HepG2 (cell line): ENCODE data around the gene IL1RL1. TPM values are rescaled to one million over a fixed set of nuclear protein-coding genes. Genes with fewer than 3 reads are reported as not detected.

Source experiments
- DNMT3B ChIP-seq: conservative IDR thresholded peaks from 2 replicates; pipeline ENCODE4 v1.6.1; 2016; ENCODE audit warnings: missing biosample characterization, control low read depth
- E2F1 ChIP-seq: sonication (generic); formaldehyde crosslinking; IDR thresholded peaks from 2 replicates; pipeline ENCODE4 v1.5.0; 2020; ENCODE audit warnings: missing genetic modification reagents
- EP300 ChIP-seq, 3 experiments: sonication (generic) in 1 of 3; formaldehyde crosslinking in 1 of 3; IDR thresholded peaks; 2 replicates each; pipeline versions ENCODE4 v1.5.1 to v1.6.1; 2011 to 2020; ENCODE audit warnings: low read depth in 2 of 3, low read length in 2 of 3, borderline replicate concordance in 1 of 3, improper control_type of control experiment in 1 of 3, mild to moderate bottlenecking in 1 of 3, missing genetic modification reagents in 1 of 3, moderate library complexity in 1 of 3
- FIP1L1 ChIP-seq: fragments of 200-400 bp; formaldehyde crosslinking; IDR thresholded peaks from 2 replicates; pipeline ENCODE4 v1.6.1; 2018; ENCODE audit warnings: low read depth, mild to moderate bottlenecking, low read length, moderate library complexity, borderline replicate concordance; ENCODE audit not compliant: insufficient read depth
- GTF3A ChIP-seq: sonication (generic); formaldehyde crosslinking; conservative IDR thresholded peaks from 2 replicates; pipeline ENCODE4 v1.4.0; 2020; ENCODE audit warnings: mild to moderate bottlenecking, missing genetic modification reagents
- IKZF5 ChIP-seq: IDR thresholded peaks from 2 replicates; pipeline ENCODE4 v1.6.1; 2018; ENCODE audit warnings: missing genetic modification reagents, mild to moderate bottlenecking, missing compliant biosample characterization
- PHF8 ChIP-seq: sonication (generic); formaldehyde crosslinking; IDR thresholded peaks from 2 replicates; pipeline ENCODE4 v1.5.0; 2020; ENCODE audit warnings: missing genetic modification reagents
- POLR2G ChIP-seq: fragments of 200-400 bp; formaldehyde crosslinking; IDR thresholded peaks from 2 replicates; pipeline ENCODE4 v1.6.1; 2018; ENCODE audit warnings: mild to moderate bottlenecking, low read depth, low read length, moderate library complexity
- RARA ChIP-seq: IDR thresholded peaks from 2 replicates; pipeline ENCODE4 v1.6.1; 2016; ENCODE audit warnings: missing genetic modification reagents, missing compliant biosample characterization
- RFX1 ChIP-seq: fragments of 450-650 bp; IDR thresholded peaks from 2 replicates; pipeline ENCODE4 v1.6.1; 2017
- SCMH1 ChIP-seq: sonication (generic); formaldehyde crosslinking; IDR thresholded peaks from 2 replicates; pipeline ENCODE4 v1.9.0; 2021; ENCODE audit warnings: missing genetic modification reagents, mild to moderate bottlenecking, borderline replicate concordance
- TFDP1 ChIP-seq: IDR thresholded peaks from 2 replicates; pipeline ENCODE4 v1.6.1; 2016; ENCODE audit warnings: missing compliant biosample characterization, missing genetic modification reagents, borderline replicate concordance
- YEATS2 ChIP-seq: sonication (generic); formaldehyde crosslinking; IDR thresholded peaks from 2 replicates; pipeline ENCODE4 v1.4.0; 2020; ENCODE audit warnings: missing genetic modification reagents, borderline replicate concordance
- ZBTB7A ChIP-seq: sonication (generic); formaldehyde crosslinking; IDR thresholded peaks from 2 replicates; pipeline ENCODE4 v1.8.0; 2022; ENCODE audit warnings: mild to moderate bottlenecking, missing genetic modification reagents
- ZFP37 ChIP-seq: sonication (generic); formaldehyde crosslinking; IDR thresholded peaks from 2 replicates; pipeline ENCODE4 v1.4.0; 2020; ENCODE audit warnings: missing genetic modification reagents, borderline replicate concordance
- ZNF10 ChIP-seq: sonication (generic); formaldehyde crosslinking; IDR thresholded peaks from 2 replicates; pipeline ENCODE4 v1.4.0; 2020; ENCODE audit warnings: mild to moderate bottlenecking, low read depth, missing genetic modification reagents, borderline replicate concordance
- ZNF136 ChIP-seq: sonication (generic); formaldehyde crosslinking; IDR thresholded peaks from 2 replicates; pipeline ENCODE4 v1.8.1; 2022; ENCODE audit warnings: low read depth, mild to moderate bottlenecking, moderate library complexity, missing genetic modification reagents
- ZNF230 ChIP-seq: sonication (generic); formaldehyde crosslinking; IDR thresholded peaks from 2 replicates; pipeline ENCODE4 v1.4.0; 2020; ENCODE audit warnings: mild to moderate bottlenecking, missing genetic modification reagents
- ZNF251 ChIP-seq: sonication (generic); formaldehyde crosslinking; IDR thresholded peaks from 2 replicates; pipeline ENCODE4 v1.9.0; 2021; ENCODE audit warnings: mild to moderate bottlenecking, missing genetic modification reagents
- ZNF570 ChIP-seq: sonication (generic); formaldehyde crosslinking; IDR thresholded peaks from 2 replicates; pipeline ENCODE4 v1.4.0; 2020; ENCODE audit warnings: mild to moderate bottlenecking, missing genetic modification reagents, borderline replicate concordance
- polyA plus RNA-seq, 8 experiments: library from polyadenylated mRNA; depleted of rRNA in 3 of 8; stranded (reverse) in 7 of 8; unstranded in 1 of 8; fragments of >200 nt; fragmentation: Illumina TruSeq in 4 of 8; extraction: Trizol in 4 of 8; gene quantifications; 2 replicates each; pipeline versions ENCODE4 v1.2.1 to v1.2.3, GENCODE V29; 2011 to 2016; ENCODE audit warnings: low read depth in 4 of 8, missing spikeins in 1 of 8, mixed read lengths in 1 of 8; ENCODE audit not compliant: insufficient read depth in 1 of 8
- total RNA-seq, 5 experiments: library from RNA; depleted of rRNA; stranded (reverse); fragments of >200 nt; fragmentation: Illumina TruSeq; extraction: Trizol; gene quantifications; 2 replicates each; pipeline ENCODE4 v1.2.3, GENCODE V29; 2016; ENCODE audit warnings: low read depth in 1 of 5
- TF ChIP-seq, protein P1 (sequence below): sonication (generic); formaldehyde crosslinking; IDR thresholded peaks from 2 replicates; pipeline ENCODE4 v1.4.0; 2020; ENCODE audit warnings: missing genetic modification reagents, mild to moderate bottlenecking, borderline replicate concordance
- TF ChIP-seq, protein P2 (sequence below): sonication (generic); formaldehyde crosslinking; IDR thresholded peaks from 2 replicates; pipeline ENCODE4 v1.4.0; 2020; ENCODE audit warnings: missing genetic modification reagents

IL1RL1 gene
- total and polyA plus RNA-seq, 2 of the 13 experiments (the other 11 are each of a cell fraction or from before 2014, with no cell fraction given): 0.02 to 0.03 TPM

- TF ChIP-seq, protein P1, sequence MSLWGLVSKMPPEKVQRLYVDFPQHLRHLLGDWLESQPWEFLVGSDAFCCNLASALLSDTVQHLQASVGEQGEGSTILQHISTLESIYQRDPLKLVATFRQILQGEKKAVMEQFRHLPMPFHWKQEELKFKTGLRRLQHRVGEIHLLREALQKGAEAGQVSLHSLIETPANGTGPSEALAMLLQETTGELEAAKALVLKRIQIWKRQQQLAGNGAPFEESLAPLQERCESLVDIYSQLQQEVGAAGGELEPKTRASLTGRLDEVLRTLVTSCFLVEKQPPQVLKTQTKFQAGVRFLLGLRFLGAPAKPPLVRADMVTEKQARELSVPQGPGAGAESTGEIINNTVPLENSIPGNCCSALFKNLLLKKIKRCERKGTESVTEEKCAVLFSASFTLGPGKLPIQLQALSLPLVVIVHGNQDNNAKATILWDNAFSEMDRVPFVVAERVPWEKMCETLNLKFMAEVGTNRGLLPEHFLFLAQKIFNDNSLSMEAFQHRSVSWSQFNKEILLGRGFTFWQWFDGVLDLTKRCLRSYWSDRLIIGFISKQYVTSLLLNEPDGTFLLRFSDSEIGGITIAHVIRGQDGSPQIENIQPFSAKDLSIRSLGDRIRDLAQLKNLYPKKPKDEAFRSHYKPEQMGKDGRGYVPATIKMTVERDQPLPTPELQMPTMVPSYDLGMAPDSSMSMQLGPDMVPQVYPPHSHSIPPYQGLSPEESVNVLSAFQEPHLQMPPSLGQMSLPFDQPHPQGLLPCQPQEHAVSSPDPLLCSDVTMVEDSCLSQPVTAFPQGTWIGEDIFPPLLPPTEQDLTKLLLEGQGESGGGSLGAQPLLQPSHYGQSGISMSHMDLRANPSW (CRISPR knock-in tag): no peak
- TF ChIP-seq GTF3A (no peak), ZNF570 (no peak), DNMT3B (CRISPR knock-in tag) (no peak), IKZF5 (peak; percentile 80), FIP1L1 (no peak), ZNF251 (CRISPR knock-in tag) (no peak), EP300 (IDR thresholded peaks at IDR 0.05; ENCODE audit: low read depth in 2 of 2, low read length in 2 of 2) (no peak), EP300 (CRISPR knock-in tag; IDR thresholded peaks at IDR 0.05; ENCODE audit: borderline replicate concordance) (0 out of 2 replicates have a peak, but pooled peaks have one; percentile 40), RARA (CRISPR knock-in tag) (0 out of 2 replicates have a peak, but pooled peaks have one; percentile 31), ZNF230 (CRISPR knock-in tag) (0 out of 2 replicates have a peak, but pooled peaks have one; percentile 62), TFDP1 (CRISPR knock-in tag) (peak; percentile 60; the same call in 1 of the 2 replicates), ZBTB7A (CRISPR knock-in tag) (0 out of 2 replicates have a peak, but pooled peaks have one; percentile 71), SCMH1 (CRISPR knock-in tag) (no peak), ZNF136 (CRISPR knock-in tag) (no peak), POLR2G (no peak), RFX1 (no peak), YEATS2 (CRISPR knock-in tag) (peak; percentile 45; the same call in 1 of the 2 replicates), ZFP37 (CRISPR knock-in tag) (0 out of 2 replicates have a peak, but pooled peaks have one; percentile 56), E2F1 (CRISPR knock-in tag) (peak; percentile 72), ZNF10 (CRISPR knock-in tag) (no peak), PHF8 (CRISPR knock-in tag) (peak; percentile 47)
- TF ChIP-seq, protein P2, sequence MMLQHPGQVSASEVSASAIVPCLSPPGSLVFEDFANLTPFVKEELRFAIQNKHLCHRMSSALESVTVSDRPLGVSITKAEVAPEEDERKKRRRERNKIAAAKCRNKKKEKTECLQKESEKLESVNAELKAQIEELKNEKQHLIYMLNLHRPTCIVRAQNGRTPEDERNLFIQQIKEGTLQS (CRISPR knock-in tag): no peak
These were observed 44.4 kb downstream of the IL1RL1 start, which contains the start of gene IL18R1 (continued) for GRCh38 chr2:102355526-102356380.
